Left renal pelvis (tissue), 4 donors: ENCODE results near the gene GSAP. TPM values are rescaled to one million over a fixed set of nuclear protein-coding genes. Genes with fewer than 3 reads are reported as not detected.

Experiments
- DNase-seq, 4 donors: peaks; one replicate each; pipeline ENCODE4 v3.0.0-alpha.2; 2013; ENCODE audit warnings: low read depth in 4 of 4, low spot score in 3 of 4
- polyA plus RNA-seq, 4 donors: library from polyadenylated mRNA; unstranded; fragments of 120-200 nt; gene quantifications; one replicate each; pipeline ENCODE4 v1.2.1, GENCODE V29; 2013; ENCODE audit not compliant: insufficient read length in 4 of 4

Gene GSAP
- polyA plus RNA-seq, 4 donors: 8.5 to 13.3 (median 12.0) TPM

GRCh38 chr7:77331938-77332695 lies 84.0 kb downstream of the GSAP start:
- peak; percentile 61 to 77 (median 68) for DNase-seq

- no peak for DNase-seq
These were observed 85.8 kb downstream of the GSAP start for GRCh38 chr7:77330169-77330882.

GRCh38 chr7:77329466-77330168 lies 86.5 kb downstream of the GSAP start:
- DNase-seq: no peak

GRCh38 chr7:77328669-77329068 lies 87.5 kb downstream of the GSAP start:
- no peak for DNase-seq

- DNase-seq: no peak
These were observed 88.1 kb downstream of the GSAP start for GRCh38 chr7:77327932-77328628.

- no peak for DNase-seq
These were observed 88.8 kb downstream of the GSAP start for GRCh38 chr7:77327067-77327931.

- DNase-seq: no peak
These were observed 90.0 kb downstream of the GSAP start for GRCh38 chr7:77326131-77326530.

- DNase-seq: no peak
These were observed 94.8 kb downstream of the GSAP start for GRCh38 chr7:77321300-77321699.

- no peak for DNase-seq
These were observed 95.4 kb downstream of the GSAP start for GRCh38 chr7:77320714-77321113.

GRCh38 chr7:77320137-77320536 lies 96.0 kb downstream of the GSAP start:
- DNase-seq: no peak

- no peak for DNase-seq
These were observed 98.1 kb downstream of the GSAP start for GRCh38 chr7:77318019-77318418.

GRCh38 chr7:77316219-77316978 lies 99.8 kb downstream of the GSAP start:
- no peak for DNase-seq

- no peak for DNase-seq
These were observed 101.0 kb downstream of the GSAP start for GRCh38 chr7:77315182-77315591.

GRCh38 chr7:77313876-77314480 lies 102.2 kb downstream of the GSAP start:
- no peak for DNase-seq

GRCh38 chr7:77313085-77313484 lies 103.1 kb downstream of the GSAP start:
- no peak for DNase-seq

GRCh38 chr7:77310982-77311381 lies 105.2 kb downstream of the GSAP start:
- DNase-seq: no peak

GRCh38 chr7:77309714-77310220 lies 106.4 kb downstream of the GSAP start:
- DNase-seq: no peak

GRCh38 chr7:77308792-77309191 lies 107.4 kb downstream of the GSAP start:
- no peak for DNase-seq
